Epithelial cell of proximal tubule (primary cell): Measurements from ENCODE around the gene KRT36. TPM values are rescaled to one million over a fixed set of nuclear protein-coding genes. Genes with fewer than 3 reads are reported as not detected.

Experiments
- DNase-seq: peaks from one replicate; pipeline ENCODE4 v3.0.0-alpha.2; 2011; ENCODE audit warnings: low read depth
- H3K4me3 ChIP-seq: 2 replicates; pipeline ENCODE4 v1.5.1; 2011; ENCODE audit warnings: low read depth, mild to moderate bottlenecking, low read length
- CTCF ChIP-seq: conservative IDR thresholded peaks from 2 replicates; pipeline ENCODE4 v1.5.1; 2012; ENCODE audit warnings: low read depth, mild to moderate bottlenecking, low read length
- total RNA-seq: library from RNA; depleted of rRNA; stranded (reverse); fragments of >200 nt; gene quantifications from 2 replicates; pipeline ENCODE4 v1.2.3, GENCODE V29; 2015

KRT36 gene
- total RNA-seq, 1 donor from 2014 or later, result not detected

- no peak overlapping the region for H3K4me3 ChIP-seq
- no peak for DNase-seq
- no peak for TF ChIP-seq CTCF
Observed at GRCh38 chr17:41492771-41493170, 3.1 kb upstream of the KRT36 start.

- H3K4me3 ChIP-seq, result no peak overlapping the region
- no peak for DNase-seq
- TF ChIP-seq CTCF, result no peak
Observed at GRCh38 chr17:41492351-41492750, 2.6 kb upstream of the KRT36 start.

- no peak overlapping the region for H3K4me3 ChIP-seq
- no peak for TF ChIP-seq CTCF
- DNase-seq, result no peak
Observed at GRCh38 chr17:41491476-41491875, 1.8 kb upstream of the KRT36 start.

GRCh38 chr17:41490000-41490990 is 585 bp upstream of the KRT36 start:
- TF ChIP-seq CTCF, result no peak
- DNase-seq, result no peak

GRCh38 chr17:41486809-41487530 is 2.7 kb downstream of the KRT36 start:
- peak; percentile 41 for TF ChIP-seq CTCF
- DNase-seq, result no peak

More at GRCh38 chr17:41490000-41490990, 585 bp upstream of the KRT36 start:
- H3K4me3 ChIP-seq, result no peak overlapping the region

GRCh38 chr17:41486316-41486715 is 3.4 kb downstream of the KRT36 start:
- TF ChIP-seq CTCF, result no peak
- no peak overlapping the region for H3K4me3 ChIP-seq
- no peak for DNase-seq

More at GRCh38 chr17:41486809-41487530, 2.7 kb downstream of the KRT36 start:
- H3K4me3 ChIP-seq, result no peak overlapping the region
